Keratinocyte (primary cell): ENCODE measurements around the gene ABCA3. TPM values are rescaled to one million over a fixed set of nuclear protein-coding genes. Genes with fewer than 3 reads are reported as not detected.

ENCODE experiments used
- DNase-seq: peaks from one replicate; pipeline ENCODE4 v3.0.0-alpha.2; 2011; ENCODE audit warnings: low read depth, missing footprints, low spot score
- FAIRE-seq: peaks from 2 replicates; lab custom pipeline; 2011; peaks lifted over from hg19 to GRCh38; lab: Jason Lieb, UNC
- H2AFZ ChIP-seq: 2 replicates; pipeline ENCODE4 v1.6.0; 2012; ENCODE audit warnings: low read length, control low read depth, inconsistent platforms; ENCODE audit not compliant: control insufficient read depth
- H3K27ac ChIP-seq: 2 replicates; pipeline ENCODE4 v1.5.1; 2011; ENCODE audit warnings: low read length; ENCODE audit not compliant: control insufficient read depth, insufficient read depth
- H3K27me3 ChIP-seq: 3 replicates; pipeline ENCODE4 v1.6.0; 2011; ENCODE audit warnings: low read length; ENCODE audit not compliant: control insufficient read depth, insufficient read depth; ENCODE audit errors: extremely low read depth
- H3K36me3 ChIP-seq, 2 experiments: 2 replicates in 1 of 2; 3 replicates in 1 of 2; pipeline ENCODE4 v1.5.1; 2011; ENCODE audit warnings: low read length in 2 of 2, mild to moderate bottlenecking in 1 of 2; ENCODE audit not compliant: control insufficient read depth in 2 of 2, insufficient read depth in 2 of 2; ENCODE audit errors: extremely low read depth in 1 of 2
- H3K4me1 ChIP-seq: 3 replicates; pipeline ENCODE4 v1.5.1; 2011; ENCODE audit warnings: low read length; ENCODE audit not compliant: control insufficient read depth, insufficient read depth; ENCODE audit errors: extremely low read depth
- H3K4me2 ChIP-seq: 3 replicates; pipeline ENCODE4 v1.6.0; 2011; ENCODE audit warnings: low read depth, low read length; ENCODE audit not compliant: control insufficient read depth, insufficient read depth; ENCODE audit errors: extremely low read depth
- H3K4me3 ChIP-seq, 3 experiments: fragments of 200-600 bp in 1 of 3; sonication (generic) in 1 of 3; 2 replicates in 2 of 3; 3 replicates in 1 of 3; pipeline ENCODE4 v1.5.1; 2011 to 2016; ENCODE audit warnings: low read length in 3 of 3, mild to moderate bottlenecking in 3 of 3, control low read depth in 2 of 3, inconsistent platforms in 1 of 3, low read depth in 1 of 3, mixed read lengths in 1 of 3, mixed run types in 1 of 3, moderate library complexity in 1 of 3; ENCODE audit not compliant: control insufficient read depth in 2 of 3, insufficient read depth in 2 of 3; ENCODE audit errors: extremely low read depth in 1 of 3
- H3K79me2 ChIP-seq: 2 replicates; pipeline ENCODE4 v1.6.0; 2012; ENCODE audit warnings: low read length; ENCODE audit not compliant: control insufficient read depth, insufficient read depth
- H3K9ac ChIP-seq: 3 replicates; pipeline ENCODE4 v1.6.0; 2011; ENCODE audit warnings: low read length; ENCODE audit not compliant: control insufficient read depth, insufficient read depth; ENCODE audit errors: extremely low read depth
- H3K9me1 ChIP-seq: 3 replicates; pipeline ENCODE4 v1.6.0; 2011; ENCODE audit warnings: low read length; ENCODE audit not compliant: control insufficient read depth, insufficient read depth; ENCODE audit errors: extremely low read depth
- H3K9me3 ChIP-seq: 2 replicates; pipeline ENCODE4 v1.5.1; 2012; ENCODE audit warnings: low read depth, low read length; ENCODE audit not compliant: control insufficient read depth
- H4K20me1 ChIP-seq: 3 replicates; pipeline ENCODE4 v1.6.0; 2011; ENCODE audit warnings: low read length; ENCODE audit not compliant: control insufficient read depth, insufficient read depth; ENCODE audit errors: extremely low read depth
- CTCF ChIP-seq, 3 experiments: IDR thresholded peaks in 1 of 3; conservative IDR thresholded peaks in 1 of 3; optimal IDR thresholded peaks in 1 of 3; 2 replicates in 2 of 3; 3 replicates in 1 of 3; pipeline versions ENCODE3 to v1.5.1; 2011; ENCODE audit warnings: low read length in 3 of 3, mild to moderate bottlenecking in 3 of 3, moderate library complexity in 2 of 3, control low read depth in 1 of 3, inconsistent platforms in 1 of 3; ENCODE audit not compliant: insufficient read depth in 2 of 3; ENCODE audit errors: extremely low read depth in 1 of 3
- EZH2 ChIP-seq: IDR thresholded peaks from one replicate; pipeline ENCODE4 v1.6.1; 2012; ENCODE audit warnings: inconsistent platforms, mild to moderate bottlenecking, low read length, moderate library complexity
- dilution Hi-C: fragments of 300-500 bp; cut with MboI; formaldehyde crosslinking; loops from one replicate; pipeline ENCODE4 v1.7.0; 2020; ENCODE audit warnings: low sequenced_read_pairs; ENCODE audit not compliant: extremely low pct_ligation_motif_present
- polyA plus RNA-seq, 5 experiments: library from polyadenylated mRNA; depleted of rRNA in 3 of 5; stranded (reverse) in 3 of 5; stranded (forward) in 1 of 5; unstranded in 1 of 5; fragments of >200 nt; gene quantifications; 1 replicate in 1 of 5; 2 replicates in 3 of 5; 3 replicates in 1 of 5; pipeline versions ENCODE4 v1.2.1 to v1.2.3, GENCODE V29; 2011 to 2012; ENCODE audit warnings: missing spikeins in 2 of 5, low read depth in 1 of 5, low replicate concordance in 1 of 5

The ABCA3 gene
- polyA plus RNA-seq, 1 donor (not counting 4 experiments of a cell fraction or from before 2014, with no cell fraction given): 0.08 TPM

DNA sequence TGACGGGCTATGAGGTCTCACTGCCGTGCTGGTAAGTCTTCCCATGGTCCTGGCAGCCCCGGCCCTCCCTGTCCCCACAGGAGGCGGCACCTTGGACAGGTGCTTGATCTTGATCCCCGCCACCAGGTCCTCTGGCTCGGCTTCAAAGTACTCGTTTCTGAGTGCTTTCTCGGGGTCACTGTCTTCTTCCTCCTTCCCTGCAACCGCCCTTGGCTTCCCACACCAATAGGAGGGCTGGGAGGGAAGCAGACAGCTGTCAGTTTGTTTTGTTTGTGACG is 40.7 kb downstream of the ABCA3 start:
- no peaks in the 10 kb centered on the region for H3K4me1 ChIP-seq
- H3K9me1 ChIP-seq: no peaks in the 10 kb centered on the region
- H3K4me3 ChIP-seq: no peak overlapping the region
- DNase-seq (no peak), FAIRE-seq (no peak)
- no peaks in the 10 kb centered on the region for H4K20me1 ChIP-seq
- no peak overlapping the region for H2AFZ ChIP-seq
- TF ChIP-seq CTCF (optimal IDR thresholded peaks at IDR 0.05 in 1 of 3, IDR thresholded peaks at IDR 0.05 in 1 of 3, conservative IDR thresholded peaks at IDR 0.05 in 1 of 3; ENCODE audit: extremely low read depth in 1 of 3, insufficient read depth in 2 of 3, low read length in 3 of 3): no peak
- TF ChIP-seq EZH2: no peak
- H3K9ac ChIP-seq: no peak overlapping the region
- H3K79me2 ChIP-seq: no peaks in the 10 kb centered on the region
- H3K27me3 ChIP-seq: peaks cover 4% of the 10 kb centered on the region
- no peak overlapping the region for H3K4me2 ChIP-seq
- H3K27ac ChIP-seq: no peak overlapping the region
- dilution Hi-C loops: no loop called here
- no peaks in the 10 kb centered on the region for H3K36me3 ChIP-seq
- H3K9me3 ChIP-seq: no peaks in the 10 kb centered on the region

- no peak overlapping the region for H3K27ac ChIP-seq
- H3K9me3 ChIP-seq: no peaks in the 10 kb centered on the region
- peaks cover 4% of the 10 kb centered on the region for H3K27me3 ChIP-seq
- DNase-seq (no peak), FAIRE-seq (no peak)
- no peaks in the 10 kb centered on the region for H3K4me1 ChIP-seq
- H2AFZ ChIP-seq: no peak overlapping the region
- TF ChIP-seq EZH2 (no peak), CTCF (optimal IDR thresholded peaks at IDR 0.05 in 1 of 3, IDR thresholded peaks at IDR 0.05 in 1 of 3, conservative IDR thresholded peaks at IDR 0.05 in 1 of 3; ENCODE audit: extremely low read depth in 1 of 3, insufficient read depth in 2 of 3, low read length in 3 of 3) (no peak)
- dilution Hi-C loops: no loop called here
- H3K79me2 ChIP-seq: no peaks in the 10 kb centered on the region
- H4K20me1 ChIP-seq: no peaks in the 10 kb centered on the region
- H3K4me2 ChIP-seq: no peak overlapping the region
- no peak overlapping the region for H3K4me3 ChIP-seq
- no peaks in the 10 kb centered on the region for H3K36me3 ChIP-seq
- no peak overlapping the region for H3K9ac ChIP-seq
- H3K9me1 ChIP-seq: no peaks in the 10 kb centered on the region
These were observed 41.2 kb downstream of the ABCA3 start for GRCh38 chr16:2299121-2299914.
